GM23338 (cell line): Measurements from ENCODE around the gene RGS6. TPM values are rescaled to one million over a fixed set of nuclear protein-coding genes. Genes with fewer than 3 reads are reported as not detected.

Source experiments
- ATAC-seq: fragments of 200-7000 bp; cut with Tn5 transposase; 3 replicates; pipeline ENCODE4 v1.9.1; 2020
- DNase-seq: peaks from one replicate; pipeline ENCODE4 v3.0.0-alpha.2; 2015; ENCODE audit warnings: low spot score
- H2AFZ ChIP-seq: fragments of 200-600 bp; sonication (generic); 2 replicates; pipeline ENCODE4 v1.8.0; 2016; ENCODE audit warnings: antibody characterized with exemption, mild to moderate bottlenecking, moderate library complexity
- H3F3A ChIP-seq: fragments of 200-600 bp; sonication (generic); replicated peaks from 2 replicates; pipeline ENCODE4 v1.8.0; 2017; ENCODE audit warnings: antibody characterized with exemption, mixed run types, low read depth
- H3K27ac ChIP-seq: fragments of 200-600 bp; sonication (generic); 2 replicates; pipeline ENCODE4 v1.6.1; 2016; ENCODE audit warnings: low read depth
- H3K27me3 ChIP-seq: fragments of 200-600 bp; sonication (generic); 2 replicates; pipeline ENCODE4 v1.8.0; 2016; ENCODE audit warnings: mild to moderate bottlenecking, mixed run types, moderate library complexity; ENCODE audit not compliant: insufficient read depth
- H3K36me3 ChIP-seq: fragments of 200-600 bp; sonication (generic); 2 replicates; pipeline ENCODE4 v1.8.0; 2016; ENCODE audit warnings: mild to moderate bottlenecking; ENCODE audit not compliant: insufficient read depth
- H3K4me1 ChIP-seq: fragments of 200-600 bp; sonication (generic); 2 replicates; pipeline ENCODE4 v1.8.0; 2016; ENCODE audit warnings: mild to moderate bottlenecking, moderate library complexity; ENCODE audit not compliant: insufficient read depth
- H3K4me2 ChIP-seq: fragments of 200-600 bp; sonication (generic); 2 replicates; pipeline ENCODE4 v1.7.1; 2017; ENCODE audit warnings: mixed run types
- H3K4me3 ChIP-seq: fragments of 200-600 bp; sonication (generic); 2 replicates; pipeline ENCODE4 v1.6.1; 2016; ENCODE audit warnings: mixed run types
- H3K79me2 ChIP-seq: fragments of 200-600 bp; sonication (generic); replicated peaks from 2 replicates; pipeline ENCODE4 v1.8.0; 2017; ENCODE audit warnings: mild to moderate bottlenecking; ENCODE audit not compliant: insufficient read depth
- H3K9me2 ChIP-seq: fragments of 200-600 bp; sonication (generic); 2 replicates; pipeline ENCODE4 v1.8.0; 2017; ENCODE audit not compliant: insufficient read depth
- H4K20me1 ChIP-seq: fragments of 200-600 bp; sonication (generic); replicated peaks from 2 replicates; pipeline ENCODE4 v1.8.0; 2017; ENCODE audit warnings: mild to moderate bottlenecking; ENCODE audit not compliant: insufficient read depth
- H3K27ac Mint-ChIP-seq: 2 replicates; pipeline ENCODE4 v1.8.0; 2020; ENCODE audit warnings: inconsistent platforms, mild to moderate bottlenecking, moderate library complexity, mixed read lengths
- H3K27me3 Mint-ChIP-seq: 3 replicates; pipeline ENCODE4 v1.8.0; 2022; ENCODE audit warnings: low read depth, mild to moderate bottlenecking, moderate library complexity, mixed read lengths, inconsistent platforms; ENCODE audit not compliant: insufficient read depth, poor library complexity
- H3K36me3 Mint-ChIP-seq: 3 replicates; pipeline ENCODE4 v1.8.0; 2021; ENCODE audit warnings: low read depth, mild to moderate bottlenecking, inconsistent platforms, moderate library complexity, mixed read lengths
- H3K4me1 Mint-ChIP-seq: 3 replicates; pipeline ENCODE4 v1.8.0; 2020; ENCODE audit warnings: mild to moderate bottlenecking, inconsistent platforms, mixed read lengths
- H3K4me3 Mint-ChIP-seq: 3 replicates; pipeline ENCODE4 v1.8.0; 2021; ENCODE audit warnings: moderate library complexity, mild to moderate bottlenecking, inconsistent platforms, mixed read lengths
- H3K9me3 Mint-ChIP-seq: 3 replicates; pipeline ENCODE4 v1.8.0; 2020; ENCODE audit warnings: moderate library complexity, mild to moderate bottlenecking, inconsistent platforms, mixed read lengths
- CREB1 ChIP-seq: fragments of 250-450 bp; sonication (Bioruptor Pico); IDR thresholded peaks from 2 replicates; pipeline ENCODE4 v1.5.0; 2020; ENCODE audit warnings: low read depth, mild to moderate bottlenecking, moderate library complexity
- EZH2 ChIP-seq: fragments of 200-600 bp; sonication (generic); IDR thresholded peaks from one replicate; pipeline ENCODE4 v1.8.0; 2017; ENCODE audit warnings: antibody characterized with exemption, mild to moderate bottlenecking, low read depth; ENCODE audit not compliant: unreplicated experiment
- EZH2phosphoT487 ChIP-seq: fragments of 200-600 bp; sonication (generic); IDR thresholded peaks from one replicate; pipeline ENCODE4 v1.8.1; 2018; ENCODE audit warnings: antibody characterized with exemption; ENCODE audit not compliant: unreplicated experiment
- JUNB ChIP-seq: IDR thresholded peaks from one replicate; pipeline ENCODE4 v1.6.1; 2016; ENCODE audit warnings: antibody characterized with exemption; ENCODE audit not compliant: unreplicated experiment
- POLR2AphosphoS5 ChIP-seq: IDR thresholded peaks from 2 replicates; pipeline ENCODE4 v1.6.1; 2016; ENCODE audit warnings: antibody characterized with exemption, low read depth
- STAT1 ChIP-seq: IDR thresholded peaks from one replicate; pipeline ENCODE4 v1.6.1; 2016; ENCODE audit warnings: antibody characterized with exemption; ENCODE audit not compliant: unreplicated experiment
- ZNF114 ChIP-seq: fragments of 250-450 bp; sonication (Bioruptor Pico); IDR thresholded peaks from 2 replicates; pipeline ENCODE4 v1.5.0; 2020; ENCODE audit warnings: mild to moderate bottlenecking, moderate library complexity
- ZNF331 ChIP-seq: fragments of 250-450 bp; sonication (Bioruptor Pico); IDR thresholded peaks from 2 replicates; pipeline ENCODE4 v1.5.0; 2020; ENCODE audit warnings: low read depth, mild to moderate bottlenecking, moderate library complexity
- polyA plus RNA-seq: library from polyadenylated mRNA; unstranded; fragments of >200 nt; fragmentation: Nextera tagmentation; extraction: Ambion mirVana; gene quantifications from 2 replicates; pipeline ENCODE4 v1.2.1, GENCODE V29; 2016
- total RNA-seq: library from RNA; depleted of rRNA; stranded (reverse); fragments of >200 nt; shearing (Covaris generic); gene quantifications from 2 replicates; pipeline ENCODE4 v1.2.3, GENCODE V29; 2014
- TF ChIP-seq, protein P1 (sequence below): IDR thresholded peaks from one replicate; pipeline ENCODE4 v1.6.1; 2018; ENCODE audit warnings: antibody characterized with exemption; ENCODE audit not compliant: unreplicated experiment
- TF ChIP-seq, protein P2 (sequence below): fragments of 250-450 bp; sonication (Bioruptor Pico); IDR thresholded peaks from 2 replicates; pipeline ENCODE4 v1.5.0; 2020; ENCODE audit warnings: mild to moderate bottlenecking, moderate library complexity
- TF ChIP-seq, protein P3 (sequence below), 2 experiments: fragments of 200-600 bp in 1 of 2; sonication (generic) in 1 of 2; conservative IDR thresholded peaks; 2 replicates each; pipeline versions ENCODE4 v1.5.1 to v1.6.1; 2016 to 2017; ENCODE audit warnings: antibody characterized with exemption in 2 of 2, low read depth in 2 of 2, mild to moderate bottlenecking in 2 of 2, moderate library complexity in 1 of 2

Gene RGS6
- total and polyA plus RNA-seq, 2 experiments from 2014 or later, result 0.66 to 0.83 TPM

DNA sequence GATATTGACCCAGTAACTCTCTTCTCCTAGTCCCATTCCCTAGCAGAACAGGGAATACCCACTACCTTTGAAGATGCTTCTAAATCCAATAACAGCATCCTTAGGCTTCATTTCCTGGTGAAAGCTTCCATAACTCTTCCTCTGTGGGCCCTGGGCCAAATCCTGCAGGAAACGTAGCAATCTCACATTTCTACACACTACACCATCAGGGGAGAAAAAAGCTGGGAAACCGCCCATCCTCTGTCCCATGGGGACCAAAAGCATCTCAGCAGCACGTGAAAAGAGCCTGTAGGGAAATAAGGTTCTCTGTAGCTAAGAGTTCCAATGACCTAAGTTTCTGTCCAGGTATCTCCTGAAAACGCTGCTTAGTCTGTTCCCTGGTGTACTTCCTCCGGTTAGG, 621.4 kb downstream of the RGS6 start (continued):
- TF ChIP-seq, protein P1, sequence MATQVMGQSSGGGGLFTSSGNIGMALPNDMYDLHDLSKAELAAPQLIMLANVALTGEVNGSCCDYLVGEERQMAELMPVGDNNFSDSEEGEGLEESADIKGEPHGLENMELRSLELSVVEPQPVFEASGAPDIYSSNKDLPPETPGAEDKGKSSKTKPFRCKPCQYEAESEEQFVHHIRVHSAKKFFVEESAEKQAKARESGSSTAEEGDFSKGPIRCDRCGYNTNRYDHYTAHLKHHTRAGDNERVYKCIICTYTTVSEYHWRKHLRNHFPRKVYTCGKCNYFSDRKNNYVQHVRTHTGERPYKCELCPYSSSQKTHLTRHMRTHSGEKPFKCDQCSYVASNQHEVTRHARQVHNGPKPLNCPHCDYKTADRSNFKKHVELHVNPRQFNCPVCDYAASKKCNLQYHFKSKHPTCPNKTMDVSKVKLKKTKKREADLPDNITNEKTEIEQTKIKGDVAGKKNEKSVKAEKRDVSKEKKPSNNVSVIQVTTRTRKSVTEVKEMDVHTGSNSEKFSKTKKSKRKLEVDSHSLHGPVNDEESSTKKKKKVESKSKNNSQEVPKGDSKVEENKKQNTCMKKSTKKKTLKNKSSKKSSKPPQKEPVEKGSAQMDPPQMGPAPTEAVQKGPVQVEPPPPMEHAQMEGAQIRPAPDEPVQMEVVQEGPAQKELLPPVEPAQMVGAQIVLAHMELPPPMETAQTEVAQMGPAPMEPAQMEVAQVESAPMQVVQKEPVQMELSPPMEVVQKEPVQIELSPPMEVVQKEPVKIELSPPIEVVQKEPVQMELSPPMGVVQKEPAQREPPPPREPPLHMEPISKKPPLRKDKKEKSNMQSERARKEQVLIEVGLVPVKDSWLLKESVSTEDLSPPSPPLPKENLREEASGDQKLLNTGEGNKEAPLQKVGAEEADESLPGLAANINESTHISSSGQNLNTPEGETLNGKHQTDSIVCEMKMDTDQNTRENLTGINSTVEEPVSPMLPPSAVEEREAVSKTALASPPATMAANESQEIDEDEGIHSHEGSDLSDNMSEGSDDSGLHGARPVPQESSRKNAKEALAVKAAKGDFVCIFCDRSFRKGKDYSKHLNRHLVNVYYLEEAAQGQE, result no peak
- TF ChIP-seq ZNF114, result no peak

DNA sequence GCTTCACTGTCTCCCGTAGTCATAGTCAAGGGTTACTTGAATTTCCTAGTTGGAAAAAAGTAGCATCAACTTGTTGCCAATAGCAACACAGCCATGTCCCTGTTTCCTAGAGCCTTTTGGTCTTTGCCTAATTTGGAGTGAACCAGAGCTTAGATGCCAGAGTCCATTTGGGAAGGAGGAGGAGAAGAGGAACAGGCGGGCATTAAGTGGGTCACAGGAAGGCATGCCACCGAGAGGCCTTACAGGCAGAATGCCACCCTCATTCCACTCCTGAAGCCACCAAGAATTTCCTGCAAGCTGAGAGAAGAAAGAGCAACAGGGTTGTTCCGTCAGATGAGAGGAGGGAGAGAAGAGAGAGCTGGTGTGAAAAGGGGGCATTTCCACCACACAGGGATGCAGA, 622.2 kb downstream of the RGS6 start:
- H3K27me3 ChIP-seq, result no peaks in the 10 kb centered on the region
- Mint-ChIP-seq H3K27ac (no peak overlapping the region), H3K9me3 (no peaks in the 10 kb centered on the region), H3K27me3 (peaks cover 4% of the 10 kb centered on the region), H3K4me1 (peaks cover 33% of the 10 kb centered on the region), H3K4me3 (no peak overlapping the region), H3K36me3 (no peaks in the 10 kb centered on the region)
- no peaks in the 10 kb centered on the region for H3K36me3 ChIP-seq
- H4K20me1 ChIP-seq, result no peaks in the 10 kb centered on the region
- no peaks in the 10 kb centered on the region for H3K79me2 ChIP-seq
- peaks cover 5% of the 10 kb centered on the region; the same call in 1 of the 2 replicates for H3K9me2 ChIP-seq
- H3K4me1 ChIP-seq, result peaks cover 24% of the 10 kb centered on the region
- no peak overlapping the region for H3K4me3 ChIP-seq
- no peak overlapping the region for H3K27ac ChIP-seq
- no peaks in the 10 kb centered on the region for H3F3A ChIP-seq
- H3K4me2 ChIP-seq, result peak overlapping the region; percentile 1; the same call in 1 of the 2 replicates
- H2AFZ ChIP-seq, result no peak overlapping the region
- no peak for DNase-seq
- no peak for ATAC-seq
- TF ChIP-seq, protein P2, sequence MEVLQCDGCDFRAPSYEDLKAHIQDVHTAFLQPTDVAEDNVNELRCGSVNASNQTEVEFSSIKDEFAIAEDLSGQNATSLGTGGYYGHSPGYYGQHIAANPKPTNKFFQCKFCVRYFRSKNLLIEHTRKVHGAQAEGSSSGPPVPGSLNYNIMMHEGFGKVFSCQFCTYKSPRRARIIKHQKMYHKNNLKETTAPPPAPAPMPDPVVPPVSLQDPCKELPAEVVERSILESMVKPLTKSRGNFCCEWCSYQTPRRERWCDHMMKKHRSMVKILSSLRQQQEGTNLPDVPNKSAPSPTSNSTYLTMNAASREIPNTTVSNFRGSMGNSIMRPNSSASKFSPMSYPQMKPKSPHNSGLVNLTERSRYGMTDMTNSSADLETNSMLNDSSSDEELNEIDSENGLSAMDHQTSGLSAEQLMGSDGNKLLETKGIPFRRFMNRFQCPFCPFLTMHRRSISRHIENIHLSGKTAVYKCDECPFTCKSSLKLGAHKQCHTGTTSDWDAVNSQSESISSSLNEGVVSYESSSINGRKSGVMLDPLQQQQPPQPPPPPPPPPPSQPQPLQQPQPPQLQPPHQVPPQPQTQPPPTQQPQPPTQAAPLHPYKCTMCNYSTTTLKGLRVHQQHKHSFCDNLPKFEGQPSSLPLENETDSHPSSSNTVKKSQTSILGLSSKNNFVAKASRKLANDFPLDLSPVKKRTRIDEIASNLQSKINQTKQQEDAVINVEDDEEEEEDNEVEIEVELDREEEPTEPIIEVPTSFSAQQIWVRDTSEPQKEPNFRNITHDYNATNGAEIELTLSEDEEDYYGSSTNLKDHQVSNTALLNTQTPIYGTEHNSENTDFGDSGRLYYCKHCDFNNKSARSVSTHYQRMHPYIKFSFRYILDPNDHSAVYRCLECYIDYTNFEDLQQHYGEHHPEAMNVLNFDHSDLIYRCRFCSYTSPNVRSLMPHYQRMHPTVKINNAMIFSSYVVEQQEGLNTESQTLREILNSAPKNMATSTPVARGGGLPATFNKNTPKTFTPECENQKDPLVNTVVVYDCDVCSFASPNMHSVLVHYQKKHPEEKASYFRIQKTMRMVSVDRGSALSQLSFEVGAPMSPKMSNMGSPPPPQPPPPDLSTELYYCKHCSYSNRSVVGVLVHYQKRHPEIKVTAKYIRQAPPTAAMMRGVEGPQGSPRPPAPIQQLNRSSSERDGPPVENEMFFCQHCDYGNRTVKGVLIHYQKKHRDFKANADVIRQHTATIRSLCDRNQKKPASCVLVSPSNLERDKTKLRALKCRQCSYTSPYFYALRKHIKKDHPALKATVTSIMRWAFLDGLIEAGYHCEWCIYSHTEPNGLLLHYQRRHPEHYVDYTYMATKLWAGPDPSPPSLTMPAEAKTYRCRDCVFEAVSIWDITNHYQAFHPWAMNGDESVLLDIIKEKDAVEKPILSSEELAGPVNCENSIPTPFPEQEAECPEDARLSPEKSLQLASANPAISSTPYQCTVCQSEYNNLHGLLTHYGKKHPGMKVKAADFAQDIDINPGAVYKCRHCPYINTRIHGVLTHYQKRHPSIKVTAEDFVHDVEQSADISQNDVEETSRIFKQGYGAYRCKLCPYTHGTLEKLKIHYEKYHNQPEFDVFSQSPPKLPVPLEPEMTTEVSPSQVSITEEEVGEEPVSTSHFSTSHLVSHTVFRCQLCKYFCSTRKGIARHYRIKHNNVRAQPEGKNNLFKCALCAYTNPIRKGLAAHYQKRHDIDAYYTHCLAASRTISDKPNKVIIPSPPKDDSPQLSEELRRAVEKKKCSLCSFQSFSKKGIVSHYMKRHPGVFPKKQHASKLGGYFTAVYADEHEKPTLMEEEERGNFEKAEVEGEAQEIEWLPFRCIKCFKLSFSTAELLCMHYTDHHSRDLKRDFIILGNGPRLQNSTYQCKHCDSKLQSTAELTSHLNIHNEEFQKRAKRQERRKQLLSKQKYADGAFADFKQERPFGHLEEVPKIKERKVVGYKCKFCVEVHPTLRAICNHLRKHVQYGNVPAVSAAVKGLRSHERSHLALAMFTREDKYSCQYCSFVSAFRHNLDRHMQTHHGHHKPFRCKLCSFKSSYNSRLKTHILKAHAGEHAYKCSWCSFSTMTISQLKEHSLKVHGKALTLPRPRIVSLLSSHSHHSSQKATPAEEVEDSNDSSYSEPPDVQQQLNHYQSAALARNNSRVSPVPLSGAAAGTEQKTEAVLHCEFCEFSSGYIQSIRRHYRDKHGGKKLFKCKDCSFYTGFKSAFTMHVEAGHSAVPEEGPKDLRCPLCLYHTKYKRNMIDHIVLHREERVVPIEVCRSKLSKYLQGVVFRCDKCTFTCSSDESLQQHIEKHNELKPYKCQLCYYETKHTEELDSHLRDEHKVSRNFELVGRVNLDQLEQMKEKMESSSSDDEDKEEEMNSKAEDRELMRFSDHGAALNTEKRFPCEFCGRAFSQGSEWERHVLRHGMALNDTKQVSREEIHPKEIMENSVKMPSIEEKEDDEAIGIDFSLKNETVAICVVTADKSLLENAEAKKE (CRISPR knock-in tag), result no peak
- TF ChIP-seq CREB1 (CRISPR knock-in tag) (no peak), POLR2AphosphoS5 (no peak), STAT1 (no peak), JUNB (no peak), ZNF331 (CRISPR knock-in tag) (no peak), EZH2phosphoT487 (no peak), EZH2 (no peak), ZNF114 (no peak)
- TF ChIP-seq, protein P3, sequence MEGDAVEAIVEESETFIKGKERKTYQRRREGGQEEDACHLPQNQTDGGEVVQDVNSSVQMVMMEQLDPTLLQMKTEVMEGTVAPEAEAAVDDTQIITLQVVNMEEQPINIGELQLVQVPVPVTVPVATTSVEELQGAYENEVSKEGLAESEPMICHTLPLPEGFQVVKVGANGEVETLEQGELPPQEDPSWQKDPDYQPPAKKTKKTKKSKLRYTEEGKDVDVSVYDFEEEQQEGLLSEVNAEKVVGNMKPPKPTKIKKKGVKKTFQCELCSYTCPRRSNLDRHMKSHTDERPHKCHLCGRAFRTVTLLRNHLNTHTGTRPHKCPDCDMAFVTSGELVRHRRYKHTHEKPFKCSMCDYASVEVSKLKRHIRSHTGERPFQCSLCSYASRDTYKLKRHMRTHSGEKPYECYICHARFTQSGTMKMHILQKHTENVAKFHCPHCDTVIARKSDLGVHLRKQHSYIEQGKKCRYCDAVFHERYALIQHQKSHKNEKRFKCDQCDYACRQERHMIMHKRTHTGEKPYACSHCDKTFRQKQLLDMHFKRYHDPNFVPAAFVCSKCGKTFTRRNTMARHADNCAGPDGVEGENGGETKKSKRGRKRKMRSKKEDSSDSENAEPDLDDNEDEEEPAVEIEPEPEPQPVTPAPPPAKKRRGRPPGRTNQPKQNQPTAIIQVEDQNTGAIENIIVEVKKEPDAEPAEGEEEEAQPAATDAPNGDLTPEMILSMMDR (conservative IDR thresholded peaks at IDR 0.05; ENCODE audit: low read depth in 2 of 2), result no peak
